T-helper 2 cell treated with Interferon-gamma antibody and Interleukin-4, amounts not matched to agents 100 ng/mL and 5 ng/mL, for 36 hours (primary cell): Measurements from ENCODE around the gene ENPP6. TPM values are rescaled to one million over a fixed set of nuclear protein-coding genes. Genes with fewer than 3 reads are reported as not detected.

Experiments used
- intact Hi-C: fragments of 100-400 bp; cut with micrococcal nuclease; formaldehyde crosslinking; loops from one replicate; pipeline ENCODE4 v1.15.1; 2023
- total RNA-seq: library from RNA; stranded (reverse); gene quantifications from 2 replicates; pipeline ENCODE4 v1.2.3, GENCODE V29; 2022

The ENPP6 gene
- total RNA-seq, 1 donor from 2014 or later, result 1.6 TPM

GRCh38 chr4:184193556-184194525, 23.8 kb downstream of the ENPP6 start:
- intact Hi-C loops, result no loop called here

- intact Hi-C loops, result no loop called here
These were observed 24.7 kb downstream of the ENPP6 start for GRCh38 chr4:184192933-184193332.

GRCh38 chr4:184191267-184191666, 26.4 kb downstream of the ENPP6 start:
- intact Hi-C loops, result no loop called here

- intact Hi-C loops, result no loop called here
These were observed 27.0 kb downstream of the ENPP6 start for GRCh38 chr4:184190711-184191110.

- intact Hi-C loops, result no loop called here
These were observed 27.7 kb downstream of the ENPP6 start for GRCh38 chr4:184189966-184190365.

GRCh38 chr4:184188443-184189400, 29.0 kb downstream of the ENPP6 start:
- intact Hi-C loops, result no loop called here

- intact Hi-C loops, result no loop called here
These were observed 40.4 kb downstream of the ENPP6 start for GRCh38 chr4:184177271-184177670.

- intact Hi-C loops, result no loop called here
These were observed 42.8 kb downstream of the ENPP6 start for GRCh38 chr4:184174571-184175488.

GRCh38 chr4:184171011-184171410, 46.7 kb downstream of the ENPP6 start:
- intact Hi-C loops, result no loop called here

- intact Hi-C loops, result loop anchor here (2.0 to 10.0 kb wide), 2 partner anchors 81 to 205 kb away; no protein-coding TSS in a partner anchor
These were observed 48.3 kb downstream of the ENPP6 start for GRCh38 chr4:184169225-184169867.

GRCh38 chr4:184168406-184169019, 49.2 kb downstream of the ENPP6 start:
- intact Hi-C loops, result loop anchor here (1.0 to 10.0 kb wide), 3 partner anchors 82 to 328 kb away; no protein-coding TSS in a partner anchor

GRCh38 chr4:184167576-184167975, 50.1 kb downstream of the ENPP6 start:
- intact Hi-C loops, result loop anchor here (2.0 to 10.0 kb wide), 2 partner anchors 203 to 695 kb away; no protein-coding TSS in a partner anchor

- intact Hi-C loops, result loop anchor here (2.0 to 10.0 kb wide), 2 partner anchors 202 to 694 kb away; no protein-coding TSS in a partner anchor
These were observed 50.9 kb downstream of the ENPP6 start for GRCh38 chr4:184166736-184167135.

GRCh38 chr4:184165291-184165690, 52.4 kb downstream of the ENPP6 start:
- intact Hi-C loops, result loop anchor here (10.0 kb wide), 1 partner anchor 200 kb away; no protein-coding TSS in a partner anchor

GRCh38 chr4:184163813-184164212, 53.9 kb downstream of the ENPP6 start:
- intact Hi-C loops, result loop anchor here (10.0 kb wide), 1 partner anchor 199 kb away; no protein-coding TSS in a partner anchor

- intact Hi-C loops, result loop anchor here (10.0 kb wide), 1 partner anchor 198 kb away; no protein-coding TSS in a partner anchor
These were observed 55.1 kb downstream of the ENPP6 start for GRCh38 chr4:184162596-184162995.

- intact Hi-C loops, result no loop called here
These were observed 60.4 kb downstream of the ENPP6 start for GRCh38 chr4:184157322-184157721.

GRCh38 chr4:184156163-184156920, 61.3 kb downstream of the ENPP6 start:
- intact Hi-C loops, result no loop called here
